IPS DF 19.7 (cell line): ENCODE results near the gene GPR158.

ENCODE experiments used
- DNase-seq: peaks from one replicate; pipeline ENCODE4 v3.0.0-alpha.2; 2013; ENCODE audit warnings: low read depth, low spot score

GPR158 gene

GRCh38 chr10:25504306-25504705 is 329.5 kb downstream of the GPR158 start:
- DNase-seq: no peak

DNA sequence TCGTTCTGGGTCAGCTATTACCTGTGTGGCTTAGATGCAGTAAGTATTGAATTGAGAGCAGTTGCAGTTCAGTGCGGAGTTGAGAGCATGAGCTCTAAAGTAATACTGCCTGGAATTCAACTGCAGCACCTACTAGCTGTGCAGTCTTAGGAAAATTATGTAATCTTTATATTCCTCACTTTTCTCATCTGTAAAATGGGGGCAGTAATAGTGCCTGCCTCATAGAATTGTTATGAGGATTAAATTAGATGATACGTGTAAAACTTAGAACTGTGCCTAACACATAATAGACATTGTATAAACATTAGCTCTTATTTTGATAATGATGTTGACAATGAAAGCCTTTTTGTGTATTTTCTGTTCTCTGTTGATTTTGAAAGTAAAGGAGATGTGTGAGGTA is 330.0 kb downstream of the GPR158 start:
- no peak for DNase-seq

DNA sequence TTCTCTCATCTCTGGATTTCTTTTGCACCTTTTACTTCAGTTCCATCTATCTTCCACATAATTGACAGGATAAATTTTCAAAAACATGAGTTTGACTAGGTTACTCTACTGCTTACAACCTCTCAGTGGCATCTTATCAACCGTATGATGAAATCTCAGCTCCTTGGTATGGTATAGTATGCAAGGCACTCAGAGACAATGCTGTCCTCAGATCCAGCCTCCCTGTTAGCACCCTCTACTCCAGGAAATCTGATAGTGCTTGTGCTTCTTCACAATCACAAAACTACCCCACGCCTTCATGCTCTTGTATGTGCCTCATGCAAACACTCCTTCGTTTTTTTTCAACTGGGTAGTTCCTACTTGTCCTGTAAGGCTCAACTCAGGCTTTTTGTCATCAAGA is 330.7 kb downstream of the GPR158 start:
- DNase-seq: no peak

DNA sequence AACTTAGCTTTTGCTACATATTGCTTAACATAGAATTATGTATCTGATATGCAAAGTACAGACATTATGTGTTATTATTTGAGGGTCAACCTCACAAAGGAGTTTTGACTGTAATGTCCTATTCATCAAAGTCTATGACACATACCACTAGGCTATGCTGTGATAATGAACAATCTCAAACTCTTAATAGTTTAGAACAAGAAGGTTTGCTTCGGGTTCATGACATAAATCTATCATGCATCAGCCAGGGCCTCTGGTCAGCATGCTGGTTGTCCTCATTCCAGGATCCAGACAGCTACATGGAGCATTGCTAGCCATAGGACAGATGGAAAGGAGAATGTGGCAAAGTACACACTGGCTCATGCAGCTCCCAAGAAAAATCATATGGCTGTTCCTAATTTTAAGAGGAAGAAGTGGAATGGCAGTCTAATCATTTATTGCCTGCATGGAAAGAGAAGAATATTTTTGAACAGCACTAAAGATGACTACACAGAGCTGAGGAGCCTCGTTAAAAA is 332.1 kb downstream of the GPR158 start:
- DNase-seq: no peak

- no peak for DNase-seq
Measured at GRCh38 chr10:25508112-25508815, 333.5 kb downstream of the GPR158 start.

DNA sequence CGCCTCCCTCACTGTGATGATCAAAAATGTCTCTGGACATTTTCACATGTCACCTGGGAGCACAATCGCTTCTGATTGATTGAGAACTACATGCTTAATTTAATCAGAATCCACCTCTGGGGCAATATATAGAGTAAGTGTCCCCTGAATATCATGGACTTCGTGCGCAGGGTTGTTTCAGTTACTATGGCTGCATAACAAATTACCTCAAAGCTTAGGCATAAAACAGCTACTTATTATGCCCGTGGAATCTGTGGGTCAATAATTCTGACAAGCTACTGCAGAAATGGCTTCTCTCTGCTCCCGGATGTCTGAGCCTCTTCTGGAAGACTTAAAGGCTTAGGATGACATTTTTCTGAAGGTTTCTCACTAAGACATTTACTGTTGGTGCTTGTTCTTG is 334.4 kb downstream of the GPR158 start:
- DNase-seq: no peak

DNA sequence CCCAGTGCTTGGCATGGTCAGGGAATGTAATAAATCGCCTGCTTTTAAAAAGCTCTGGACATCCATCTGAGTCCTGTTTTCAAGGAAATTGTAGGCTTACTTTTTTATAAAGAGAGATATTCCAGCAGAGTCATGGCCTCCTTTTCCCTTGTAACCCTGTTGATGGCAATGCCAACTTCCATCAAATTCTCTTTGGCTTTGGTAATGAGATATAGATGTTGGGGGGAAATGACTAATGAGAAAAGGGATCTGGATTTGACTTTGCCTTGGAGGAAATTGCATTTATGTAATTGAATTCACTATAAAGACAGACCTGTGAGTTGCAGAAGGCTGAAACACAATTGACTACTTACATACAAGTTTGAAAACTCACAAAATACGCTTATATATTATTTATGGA is 347.5 kb downstream of the GPR158 start:
- no peak for DNase-seq

DNA sequence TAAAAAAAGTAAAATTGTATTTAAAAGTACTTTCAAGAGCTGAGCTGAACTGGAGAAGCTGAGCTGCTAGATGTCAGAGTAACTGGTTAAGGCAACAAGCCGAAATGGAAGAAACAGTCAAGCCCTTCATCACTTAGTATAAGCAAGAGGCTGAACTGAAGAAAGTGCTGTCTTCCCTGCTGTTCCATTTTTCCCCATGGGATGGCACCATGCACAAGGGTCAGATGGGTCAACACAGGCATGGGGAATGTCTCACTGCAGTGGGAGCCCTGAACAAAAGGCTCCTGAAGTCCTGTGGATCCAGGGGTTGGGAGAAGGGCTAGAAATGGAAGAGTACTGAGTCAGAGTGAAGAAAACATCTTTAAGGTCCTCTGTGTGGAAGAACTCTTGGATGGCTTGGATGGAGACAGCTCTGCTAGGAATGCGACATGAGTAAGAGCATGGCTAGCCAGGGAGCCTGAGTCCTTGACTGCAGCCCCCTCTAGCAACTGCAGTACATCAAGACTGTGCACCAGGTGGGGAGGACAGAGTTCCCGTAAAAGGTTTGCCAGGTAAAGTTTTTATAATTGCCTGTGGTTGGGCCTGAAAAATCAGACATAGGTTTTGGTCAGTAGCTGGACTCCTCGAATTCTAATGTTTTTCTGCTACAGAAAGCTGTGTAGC is 348.3 kb downstream of the GPR158 start:
- DNase-seq: peak; percentile 60

DNA sequence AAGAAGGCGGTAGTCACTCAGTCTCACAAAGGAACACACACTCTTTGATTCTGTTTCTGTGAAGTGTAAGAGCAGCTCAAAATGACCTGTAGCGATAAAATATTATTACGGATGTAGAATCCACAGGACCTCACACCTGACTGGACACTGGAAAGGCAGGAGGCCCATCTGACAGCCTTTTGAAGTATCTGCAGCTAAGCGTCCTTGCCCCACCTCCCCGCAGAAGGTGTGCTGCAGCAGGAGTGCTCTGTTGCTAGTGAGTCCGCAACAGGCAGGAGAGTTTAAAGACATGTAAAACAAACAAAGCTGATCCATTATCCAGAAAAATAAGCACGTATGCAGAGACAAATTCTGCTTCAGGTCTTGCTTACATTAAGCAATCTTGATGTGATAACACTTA is 355.5 kb downstream of the GPR158 start:
- no peak for DNase-seq

- no peak for DNase-seq
Measured at GRCh38 chr10:25531457-25532061, 356.8 kb downstream of the GPR158 start.

DNA sequence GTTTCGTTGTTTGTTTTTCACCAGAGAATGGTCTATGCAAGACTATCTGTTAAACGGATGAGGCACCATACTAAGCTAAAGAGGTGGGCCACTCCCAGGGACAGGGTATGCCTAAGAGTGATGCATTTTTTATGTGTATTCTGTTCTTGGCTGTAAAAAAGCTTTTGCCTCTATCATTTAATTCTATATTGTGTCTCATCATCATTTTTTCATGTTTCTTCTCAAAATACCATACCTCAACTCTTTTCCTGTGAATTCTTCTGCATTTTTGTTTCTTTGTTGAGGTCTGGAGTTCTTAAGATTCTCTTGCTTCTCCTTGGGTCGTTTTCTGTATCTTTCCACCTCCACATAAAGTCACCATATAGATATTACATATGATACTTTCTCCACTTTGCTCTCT is 357.4 kb downstream of the GPR158 start:
- DNase-seq: no peak

DNA sequence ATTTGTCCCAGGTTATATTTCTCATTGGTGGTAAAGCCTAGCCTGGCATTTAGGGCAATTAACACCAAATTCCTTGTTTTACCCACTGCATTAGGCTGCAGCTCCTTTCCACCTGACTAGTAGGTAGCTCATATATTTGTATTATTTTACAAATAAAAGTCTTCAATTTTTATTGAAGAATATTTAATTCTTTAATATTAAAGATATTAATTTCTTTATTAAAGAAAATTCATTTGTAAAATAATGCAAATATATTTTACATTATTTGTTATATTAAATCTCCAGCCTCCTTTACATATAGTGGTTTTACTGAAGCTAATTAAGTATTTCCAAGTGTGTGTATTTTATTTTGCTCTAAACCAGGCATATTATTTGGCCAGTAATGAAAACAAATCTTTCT is 361.2 kb downstream of the GPR158 start:
- no peak for DNase-seq

DNA sequence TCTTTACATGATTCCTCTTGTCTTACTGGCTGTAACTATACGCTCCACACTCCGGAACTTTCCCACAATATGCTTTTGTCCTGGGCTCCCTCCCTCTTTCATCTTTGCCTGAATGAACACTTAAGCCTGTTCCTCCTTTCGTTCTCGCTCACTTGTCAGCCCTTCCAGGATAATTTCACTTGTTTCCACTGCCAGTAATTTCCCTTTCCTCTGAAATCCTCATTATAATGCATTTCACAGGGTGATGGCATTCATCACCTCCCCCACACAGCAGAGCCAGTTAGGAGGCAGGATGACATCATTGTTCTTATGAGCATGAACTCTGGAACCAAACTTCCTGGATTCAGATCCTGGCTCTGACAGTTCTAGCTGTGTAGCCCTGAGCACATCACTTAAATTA is 372.6 kb downstream of the GPR158 start:
- DNase-seq: no peak

GRCh38 chr10:25552283-25552919 is 377.6 kb downstream of the GPR158 start:
- DNase-seq: no peak

DNA sequence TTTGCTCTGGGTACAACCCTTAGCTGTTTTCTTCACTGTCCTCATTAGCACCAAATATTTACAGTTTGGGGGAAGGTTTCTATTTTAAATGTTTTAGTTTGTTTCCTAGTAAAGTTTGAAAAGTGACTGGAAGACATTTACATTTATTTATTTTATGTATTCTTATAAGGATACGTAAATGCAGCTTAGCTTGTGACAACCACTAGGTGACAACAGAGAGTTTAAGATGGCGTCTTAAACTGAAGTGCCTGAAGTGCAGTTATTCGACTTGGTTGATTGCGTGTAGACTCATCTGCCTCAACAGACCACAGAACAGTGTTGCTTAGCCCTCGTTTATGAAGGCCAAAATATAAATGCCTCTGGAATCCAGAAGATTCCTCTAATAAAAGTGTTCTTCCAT is 381.1 kb downstream of the GPR158 start:
- no peak for DNase-seq

DNA sequence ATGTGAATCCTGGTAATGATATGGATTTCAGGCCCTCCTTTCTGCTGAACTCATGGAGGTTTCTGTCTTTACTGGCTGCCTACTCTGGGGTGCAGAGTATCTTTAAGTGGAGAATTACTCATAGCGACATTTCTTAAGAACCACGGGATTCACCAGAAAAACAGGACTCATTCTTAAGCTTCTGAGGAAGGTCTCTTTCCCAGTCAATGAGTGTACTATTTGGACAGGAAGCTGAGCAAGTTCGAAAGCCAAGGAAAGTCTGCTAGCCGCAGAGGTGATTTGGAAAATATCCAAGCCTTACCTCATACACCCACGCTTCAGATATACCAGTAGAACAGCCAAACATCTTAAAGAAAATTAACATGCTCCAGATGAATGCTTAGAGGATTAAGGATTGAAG is 381.7 kb downstream of the GPR158 start:
- DNase-seq: no peak

DNA sequence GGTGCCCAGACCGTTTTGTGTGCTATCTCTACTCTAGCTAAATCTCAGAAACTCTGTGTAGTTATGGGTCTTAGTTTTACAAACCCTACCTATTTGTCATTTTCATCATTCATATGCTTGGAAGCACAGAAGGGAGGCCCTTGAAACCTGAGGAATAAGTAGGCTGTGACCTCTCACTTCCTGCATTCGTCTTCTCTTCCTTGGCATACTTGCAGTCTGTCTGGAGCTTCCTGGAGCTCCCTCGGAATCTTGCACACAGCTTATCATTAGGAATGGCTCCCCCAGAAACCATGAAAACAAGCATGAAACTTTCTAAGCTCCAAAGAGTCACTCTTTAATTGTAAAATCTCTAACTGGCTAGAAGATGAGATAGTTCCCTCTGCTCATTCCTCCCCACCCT is 382.3 kb downstream of the GPR158 start:
- no peak for DNase-seq

DNA sequence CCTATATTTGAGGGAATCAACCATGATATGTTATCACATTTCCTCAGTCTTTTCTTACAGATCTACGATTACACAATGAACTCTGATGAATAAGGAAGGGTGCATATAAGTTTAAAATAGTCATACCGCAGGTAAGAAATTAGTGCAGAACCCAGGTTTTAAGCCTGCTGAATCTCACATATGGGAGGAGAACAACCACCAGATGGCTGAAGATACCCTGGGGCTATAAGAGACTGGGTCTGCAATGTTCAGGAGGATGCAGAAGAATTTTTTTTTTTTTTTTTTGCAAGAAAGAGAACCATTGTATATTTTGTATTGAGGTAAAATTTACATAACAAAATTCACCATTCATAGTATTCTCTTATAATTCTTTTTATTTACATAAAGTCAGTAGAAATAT is 387.0 kb downstream of the GPR158 start:
- no peak for DNase-seq

- DNase-seq: no peak
Measured at GRCh38 chr10:25562547-25562946, 387.7 kb downstream of the GPR158 start.

GRCh38 chr10:25564351-25564750 is 389.6 kb downstream of the GPR158 start:
- no peak for DNase-seq

GRCh38 chr10:25565570-25565969 is 390.8 kb downstream of the GPR158 start:
- no peak for DNase-seq

DNA sequence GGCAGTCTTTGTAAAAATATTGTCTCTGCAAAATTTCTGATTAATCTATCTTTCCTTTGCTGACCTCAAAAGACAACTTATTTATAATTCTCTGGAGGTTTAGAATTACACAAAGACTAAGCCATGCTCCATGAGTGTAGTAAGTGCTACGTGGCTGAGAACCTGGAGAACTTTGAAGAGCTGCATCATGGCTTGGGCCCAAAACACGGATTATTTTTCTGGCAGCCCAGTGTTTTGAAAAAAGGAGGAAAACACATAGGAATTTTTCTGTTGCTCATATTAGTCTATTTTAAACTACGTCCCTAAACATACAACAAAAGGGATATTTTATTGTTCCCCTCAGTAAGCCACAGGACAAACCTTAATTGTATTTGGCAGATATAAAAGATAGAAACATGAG is 398.5 kb downstream of the GPR158 start:
- no peak for DNase-seq

GRCh38 chr10:25575343-25575742 is 400.5 kb downstream of the GPR158 start:
- DNase-seq: no peak
